Adrenal gland (tissue), 12 donors: Measurements from ENCODE around the gene NUP85. TPM values are rescaled to one million over a fixed set of nuclear protein-coding genes. Genes with fewer than 3 reads are reported as not detected.
A peak's percentile ranks its signal among the peaks of the same experiment; 100 is the strongest.

ENCODE experiments used
- DNase-seq, 7 donors: peaks; one replicate each; pipeline ENCODE4 v3.0.0-alpha.2; 2019 to 2020
- H3K27ac ChIP-seq, 5 donors: fragments of 200-600 bp; sonication (generic) in 4 of 5; 1 replicate in 3 of 5; 2 replicates in 2 of 5; pipeline versions ENCODE4 v1.5.1 to v1.8.0; 2016 to 2020; ENCODE audit warnings: mild to moderate bottlenecking in 1 of 5
- H3K27me3 ChIP-seq: fragments of 200-600 bp; 2 replicates; pipeline ENCODE4 v1.8.0; 2021
- H3K36me3 ChIP-seq, 2 donors: fragments of 200-600 bp; replicated peaks in 1 of 2; 1 replicate in 1 of 2; 2 replicates in 1 of 2; pipeline versions ENCODE4 v1.5.1 to v1.8.0; 2018 to 2022
- H3K4me1 ChIP-seq, 2 donors: fragments of 200-600 bp; replicated peaks in 1 of 2; 1 replicate in 1 of 2; 2 replicates in 1 of 2; pipeline versions ENCODE4 v1.5.1 to v1.8.0; 2018 to 2021
- H3K4me3 ChIP-seq, 4 donors: fragments of 200-600 bp; sonication (generic) in 3 of 4; one replicate each; pipeline ENCODE4 v1.5.1; 2016 to 2018
- H3K9me3 ChIP-seq, 3 donors: fragments of 200-600 bp; sonication (generic) in 1 of 3; replicated peaks in 1 of 3; 1 replicate in 2 of 3; 2 replicates in 1 of 3; pipeline versions ENCODE4 v1.5.1 to v1.8.0; 2016 to 2021
- CTCF ChIP-seq, 6 experiments: fragments of 450-650 bp in 4 of 6; fragments of 200-600 bp in 2 of 6; sonication (generic) in 1 of 6; IDR thresholded peaks; 1 replicate in 5 of 6; 2 replicates in 1 of 6; pipeline versions ENCODE4 v1.5.1 to v1.8.0; 2016 to 2021; ENCODE audit warnings: antibody characterized with exemption in 6 of 6, mild to moderate bottlenecking in 2 of 6, moderate library complexity in 1 of 6
- POLR2A ChIP-seq, 2 donors: fragments of 450-650 bp; IDR thresholded peaks; one replicate each; pipeline ENCODE4 v1.6.1; 2017; ENCODE audit warnings: antibody characterized with exemption in 2 of 2, mild to moderate bottlenecking in 2 of 2, moderate library complexity in 1 of 2
- WGBS, 4 donors: extraction: QIAGEN DNeasy Blood & Tissue Kit in 2 of 4; methylation state at CpG; one replicate each; pipeline versions ENCODE4 v1.1.5 to v1.1.7; 2013 to 2017; 5-methylcytosine and 5-hydroxymethylcytosine counted together
- intact Hi-C, 2 donors: fragments of 100-400 bp; cut with DNase I; formaldehyde crosslinking; loops; one replicate each; pipeline versions ENCODE4 v1.14.1 to v1.15.0; 2022 to 2023
- polyA plus RNA-seq, 3 donors: library from polyadenylated mRNA; stranded (reverse); fragments of 200-250 nt in 2 of 3; fragments of 350-450 nt in 1 of 3; fragmentation: Illumina TruSeq in 1 of 3; extraction: RNeasy Lipid Tissue Mini Kit (QIAGEN cat#74804) in 1 of 3; gene quantifications; one replicate each; pipeline ENCODE4 v1.2.3, GENCODE V29; 2013 to 2014
- total RNA-seq, 9 donors: library from RNA; depleted of rRNA in 4 of 9; stranded (reverse); fragments of >200 nt in 4 of 9; fragments of 120-200 nt in 1 of 9; fragmentation: NEBNext Ultra II Directional in 1 of 9; extraction: Animal tissue kit (Norgen Biotek cat#: 25700) in 1 of 9; gene quantifications; one replicate each; pipeline versions ENCODE4 v1.1.0 to v1.2.4, GENCODE V29; 2013 to 2023
- donor health status: healthy with polysubstance abuse.
- donor health status: Bipolar disorder and iron deficiency.
- donor health status: DM: yes; HTN: yes; CAD: no.
- donor health status: DM: no; HTN: no; CAD: no.
- donor health status: DM: no; HTN: no; CAD: no.
- donor health status: DM: yes; HTN: yes; CAD: no.

NUP85 gene
- total and polyA plus RNA-seq, 12 donors = 18.7 to 53.8 (median 33.5) TPM

- peaks cover 0 to 26% of the 10 kb centered on the region in 2 donors for H3K36me3 ChIP-seq
- TF ChIP-seq CTCF (IDR thresholded peaks at IDR 0.05) (no peak), POLR2A (IDR thresholded peaks at IDR 0.05) (no peak)
- DNase-seq = peak in 4 of 7 donors; percentile 19 to 50 (median 33)
- H3K27me3 ChIP-seq = no peaks in the 10 kb centered on the region
- H3K9me3 ChIP-seq = no peaks in the 10 kb centered on the region
- 0 to 1% (median 0%) methylated on average over 15 to 34 of the region's 34 CpGs for WGBS, 4 donors
- peak overlapping the region; percentile 91 to 100 (median 99) for H3K27ac ChIP-seq
- H3K4me1 ChIP-seq = peaks cover 0 to 27% of the 10 kb centered on the region in 2 donors
- H3K4me3 ChIP-seq = peak overlapping the region; percentile 95 to 100 (median 96)
- intact Hi-C loops = loop anchor here in 1 of 2 donors (10.0 kb wide), 1 partner anchor 127 kb away; no protein-coding TSS in a partner anchor
Observed at GRCh38 chr17:75181608-75182318, 23.7 kb upstream of the NUP85 start.

- peak in 1 of 6 experiments; percentile 6 for TF ChIP-seq CTCF (IDR thresholded peaks at IDR 0.05)
- no peak for TF ChIP-seq POLR2A (IDR thresholded peaks at IDR 0.05)
- Histone ChIP-seq H3K4me1 (peaks cover 0 to 27% of the 10 kb centered on the region in 2 donors), H3K9me3 (no peaks in the 10 kb centered on the region), H3K27me3 (no peaks in the 10 kb centered on the region), H3K4me3 (peak overlapping the region; percentile 95 to 100 (median 96)), H3K27ac (peak overlapping the region; percentile 91 to 100 (median 99)), H3K36me3 (peaks cover 0 to 22% of the 10 kb centered on the region in 2 donors)
- intact Hi-C loops = loop anchor here in 1 of 2 donors (10.0 kb wide), 1 partner anchor 127 kb away; no protein-coding TSS in a partner anchor
- 0 to 1% methylated on average over 33 of the region's 33 CpGs; no CpG with 5 or more reads in 2 of the 4 donors for WGBS, 4 donors
- peak in 2 of 7 donors; percentile 23 to 64 for DNase-seq
Observed at GRCh38 chr17:75182319-75182568, 23.2 kb upstream of the NUP85 start.

GRCh38 chr17:75182569-75183436 is 22.7 kb upstream of the NUP85 start, which contains the start of gene SUMO2:
Gene SUMO2, minus strand, starts transcription at chr17:75182959. Its CDS starts 125 bp downstream, at chr17:75182834.
- WGBS, 4 donors = 1 to 4% (median 2%) methylated on average over 20 to 87 of the region's 92 CpGs
- intact Hi-C loops = loop anchor here in 1 of 2 donors (10.0 kb wide), 1 partner anchor 128 kb away; no protein-coding TSS in a partner anchor
- Histone ChIP-seq H3K27me3 (no peaks in the 10 kb centered on the region), H3K27ac (peak within 1 kb of the TSS; percentile 91 to 100 (median 99)), H3K9me3 (no peaks in the 10 kb centered on the region), H3K4me1 (peaks cover 0 to 27% of the 10 kb centered on the region in 2 donors), H3K36me3 (peaks cover 0 to 18% of the 10 kb centered on the region in 2 donors), H3K4me3 (peak within 1 kb of the TSS; percentile 95 to 100 (median 96))
- peak; percentile 94 to 97 (median 95) for DNase-seq
- peak in 4 of 6 experiments; percentile 23 to 54 (median 49) for TF ChIP-seq CTCF (IDR thresholded peaks at IDR 0.05)
- TF ChIP-seq POLR2A (IDR thresholded peaks at IDR 0.05) = peak; percentile 77 to 87
